Muscle of leg (tissue), 11 donors: Measurements from ENCODE around the gene MLLT11. TPM values are rescaled to one million over a fixed set of nuclear protein-coding genes. Genes with fewer than 3 reads are reported as not detected.

Experiments
- DNase-seq: peaks from one replicate; pipeline ENCODE4 v3.0.0; 2013
- H3K27ac ChIP-seq: one replicate; pipeline ENCODE4 v1.5.1; 2013; ENCODE audit warnings: mild to moderate bottlenecking, low read length, control low read depth
- H3K27me3 ChIP-seq: one replicate; pipeline ENCODE4 v1.6.1; 2013; ENCODE audit warnings: low read length; ENCODE audit not compliant: control insufficient read depth, insufficient read depth
- H3K36me3 ChIP-seq: one replicate; pipeline ENCODE4 v1.6.1; 2013; ENCODE audit warnings: low read length; ENCODE audit not compliant: control insufficient read depth, insufficient read depth
- H3K4me1 ChIP-seq: one replicate; pipeline ENCODE4 v1.6.1; 2013; ENCODE audit warnings: low read length; ENCODE audit not compliant: control insufficient read depth, insufficient read depth
- H3K4me3 ChIP-seq: one replicate; pipeline ENCODE4 v1.5.1; 2013; ENCODE audit warnings: low read length, control low read depth
- H3K9me3 ChIP-seq: replicated peaks from 2 replicates; pipeline ENCODE4 v1.6.1; 2013; ENCODE audit warnings: low read depth, low read length; ENCODE audit not compliant: control insufficient read depth
- WGBS: methylation state at CpG from one replicate; pipeline ENCODE4 v1.1.5; 2013; ENCODE audit warnings: missing lambda C conversion rate; ENCODE audit not compliant: insufficient coverage; 5-methylcytosine and 5-hydroxymethylcytosine counted together
- polyA plus RNA-seq, 8 donors: library from polyadenylated mRNA; unstranded; fragments of 120-200 nt; gene quantifications; one replicate each; pipeline versions ENCODE4 v1.2.1 to v1.2.3, GENCODE V29; 2013; ENCODE audit warnings: inconsistent platforms in 1 of 8, low replicate concordance in 1 of 8; ENCODE audit not compliant: insufficient read length in 8 of 8, insufficient read depth in 1 of 8
- total RNA-seq: library from RNA; stranded (reverse); fragments of 120-200 nt; gene quantifications from one replicate; pipeline ENCODE4 v1.2.4, GENCODE V29; 2013

The MLLT11 gene
- total and polyA plus RNA-seq, 9 donors = 5.5 to 20.1 (median 15.1) TPM

DNA sequence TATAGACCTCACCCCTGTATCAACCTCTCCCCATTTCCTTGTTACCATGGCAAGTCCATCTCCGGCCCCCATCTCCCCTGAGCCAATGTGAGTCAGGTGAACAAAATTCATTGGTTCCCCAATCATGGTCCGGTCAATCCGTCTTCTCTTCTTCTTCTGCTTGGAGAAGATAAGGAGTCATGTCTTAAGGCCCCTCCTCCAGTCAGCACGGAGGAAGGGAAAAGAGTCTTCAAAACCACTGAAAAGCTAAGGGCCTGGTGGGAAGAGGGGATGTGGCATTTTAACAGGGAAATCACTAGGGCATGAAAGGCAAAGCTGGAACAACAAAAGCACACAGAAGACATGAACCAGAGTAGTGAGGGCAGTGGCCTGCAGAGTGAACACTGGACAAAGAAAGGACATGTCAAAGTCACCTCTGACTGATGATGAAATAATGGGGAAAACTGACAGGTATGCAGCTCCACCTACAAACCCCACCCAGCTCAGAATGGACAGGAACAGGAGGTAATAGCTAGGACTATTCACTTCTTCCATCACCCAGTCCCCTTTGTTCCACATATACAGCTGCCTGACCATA, 5.1 kb upstream of the MLLT11 start:
- WGBS = no CpG with 5 or more reads among the region's 4 CpGs
- Histone ChIP-seq H3K27me3 (no peaks in the 10 kb centered on the region), H3K36me3 (peaks cover 56% of the 10 kb centered on the region), H3K4me3 (no peak overlapping the region), H3K9me3 (no peaks in the 10 kb centered on the region), H3K27ac (no peak overlapping the region), H3K4me1 (peaks cover 35% of the 10 kb centered on the region)
- no peak for DNase-seq

DNA sequence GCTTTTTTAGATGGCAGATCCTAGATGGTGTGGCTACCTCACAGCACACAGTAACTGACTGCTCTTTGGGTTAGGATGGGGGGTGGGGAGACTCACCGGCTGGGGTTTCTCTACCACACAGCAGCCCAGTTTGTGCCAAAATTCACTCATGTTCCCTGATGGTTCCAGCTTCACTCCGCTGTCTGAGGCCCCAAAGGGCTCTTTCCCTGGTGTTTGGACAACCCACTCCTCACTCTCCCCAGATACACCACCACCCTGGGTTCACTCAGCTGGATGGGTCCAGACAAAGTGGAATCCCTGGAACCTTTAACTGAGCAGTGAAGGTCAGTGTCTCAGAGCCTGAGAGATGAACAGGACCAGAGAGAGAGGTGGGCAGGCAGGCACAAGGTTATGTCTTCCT, 4.6 kb upstream of the MLLT11 start:
- no CpG with 5 or more reads among the region's 2 CpGs for WGBS
- H3K36me3 ChIP-seq = peaks cover 56% of the 10 kb centered on the region
- DNase-seq = no peak
- no peaks in the 10 kb centered on the region for H3K9me3 ChIP-seq
- H3K27me3 ChIP-seq = no peaks in the 10 kb centered on the region
- peaks cover 39% of the 10 kb centered on the region for H3K4me1 ChIP-seq
- no peak overlapping the region for H3K4me3 ChIP-seq
- H3K27ac ChIP-seq = no peak overlapping the region

DNA sequence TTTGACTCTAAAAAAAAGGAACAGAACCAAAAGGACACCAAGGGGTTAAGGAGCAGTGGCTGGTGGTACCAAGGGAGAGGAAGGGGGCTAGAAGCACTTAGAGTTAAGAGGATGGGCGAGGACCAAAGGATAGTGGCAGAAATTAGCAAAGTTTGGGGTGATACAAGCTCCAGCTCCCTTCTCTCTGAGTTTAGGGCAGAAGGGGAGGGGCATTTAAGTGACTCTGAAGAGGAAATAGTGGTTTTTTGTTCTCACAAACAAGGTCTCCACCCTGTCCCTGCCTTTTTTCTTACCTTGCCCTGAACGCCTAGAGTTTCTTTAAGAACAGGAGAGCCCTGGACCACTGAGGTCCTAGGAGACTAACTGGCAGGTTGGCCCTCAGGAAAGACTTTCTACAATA, 4.0 kb upstream of the MLLT11 start:
- DNase-seq = no peak
- Histone ChIP-seq H3K4me3 (no peak overlapping the region), H3K4me1 (peaks cover 43% of the 10 kb centered on the region), H3K27ac (peak overlapping the region; percentile 39), H3K36me3 (peaks cover 56% of the 10 kb centered on the region), H3K27me3 (no peaks in the 10 kb centered on the region), H3K9me3 (no peaks in the 10 kb centered on the region)
- 42% methylated on average over 2 of the region's 2 CpGs for WGBS

DNA sequence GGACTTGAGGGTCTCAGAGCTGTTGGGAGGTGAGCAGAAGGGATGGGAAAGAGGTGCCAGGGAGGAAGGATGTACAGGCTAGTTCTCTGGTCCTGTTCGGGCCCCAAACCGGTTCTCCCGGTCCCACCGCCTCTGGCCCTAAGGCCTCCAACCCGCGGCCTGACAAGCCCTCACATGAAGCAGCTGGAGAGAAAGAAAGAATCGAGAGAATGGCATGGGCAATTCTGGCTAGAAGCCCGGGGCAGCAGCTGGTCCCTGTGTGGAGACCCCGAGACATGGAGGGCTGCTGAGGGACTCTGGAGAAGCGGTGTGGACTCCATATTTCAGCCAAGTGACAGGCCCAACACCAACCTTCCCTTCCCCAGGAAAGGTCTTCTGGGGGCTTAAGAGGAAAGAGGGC, 1.5 kb upstream of the MLLT11 start:
- Histone ChIP-seq H3K4me3 (peak overlapping the region; percentile 98), H3K27ac (peak overlapping the region; percentile 97), H3K27me3 (no peaks in the 10 kb centered on the region), H3K36me3 (peaks cover 33% of the 10 kb centered on the region), H3K9me3 (no peaks in the 10 kb centered on the region), H3K4me1 (peaks cover 43% of the 10 kb centered on the region)
- DNase-seq = peak; percentile 81
- 1% methylated on average over 10 of the region's 10 CpGs for WGBS

DNA sequence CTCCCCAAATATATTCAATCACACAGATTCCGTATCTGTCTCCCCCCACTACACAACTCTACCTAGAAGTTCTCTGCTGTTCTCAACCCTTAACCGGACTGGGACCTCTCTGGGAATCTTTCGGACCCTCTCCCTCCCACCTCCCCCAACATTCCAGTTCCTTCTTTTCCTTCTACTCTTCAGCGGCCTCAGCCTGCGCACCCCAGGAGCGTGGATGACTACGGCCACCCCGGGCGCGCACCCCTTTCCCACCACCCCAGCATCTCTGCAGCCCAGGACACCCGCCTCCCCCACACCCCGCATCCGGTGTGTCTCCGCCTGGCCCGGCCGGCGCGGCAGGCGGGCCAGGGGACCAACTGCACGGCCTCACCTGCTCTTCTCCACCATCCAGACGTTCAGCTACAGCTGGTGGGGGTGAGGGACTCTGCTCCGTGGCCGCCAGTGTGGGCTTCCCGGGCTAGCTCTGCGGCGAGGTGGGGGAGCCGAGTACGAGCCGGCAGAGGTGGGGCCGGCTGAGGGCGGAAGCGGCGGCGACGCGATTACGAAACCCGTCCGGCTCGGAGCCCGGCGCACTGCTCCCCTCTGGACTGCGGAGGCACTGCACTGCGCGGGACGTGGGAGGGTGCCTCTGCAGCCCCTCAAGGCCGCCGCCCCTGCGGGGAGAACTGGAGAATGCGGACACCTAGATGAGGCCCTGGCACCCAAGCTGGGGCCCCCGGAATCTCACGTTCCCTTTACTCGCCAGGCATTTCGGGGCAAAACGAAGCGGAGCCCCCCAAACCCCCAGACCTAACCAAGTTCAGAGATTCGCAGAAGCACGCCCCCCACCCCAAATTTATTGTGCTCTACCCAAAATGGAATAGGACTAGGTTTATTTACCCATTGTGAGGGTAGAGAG, 839 bp upstream of the MLLT11 start, which contains the start of gene CDC42SE1:
Gene CDC42SE1 (minus strand): TSS at position 514 of the 898 bp plus-strand sequence. CDS start 3,892 bp downstream, outside the sequence.
- under 1% methylated on average over 38 of the region's 58 CpGs for WGBS

DNA sequence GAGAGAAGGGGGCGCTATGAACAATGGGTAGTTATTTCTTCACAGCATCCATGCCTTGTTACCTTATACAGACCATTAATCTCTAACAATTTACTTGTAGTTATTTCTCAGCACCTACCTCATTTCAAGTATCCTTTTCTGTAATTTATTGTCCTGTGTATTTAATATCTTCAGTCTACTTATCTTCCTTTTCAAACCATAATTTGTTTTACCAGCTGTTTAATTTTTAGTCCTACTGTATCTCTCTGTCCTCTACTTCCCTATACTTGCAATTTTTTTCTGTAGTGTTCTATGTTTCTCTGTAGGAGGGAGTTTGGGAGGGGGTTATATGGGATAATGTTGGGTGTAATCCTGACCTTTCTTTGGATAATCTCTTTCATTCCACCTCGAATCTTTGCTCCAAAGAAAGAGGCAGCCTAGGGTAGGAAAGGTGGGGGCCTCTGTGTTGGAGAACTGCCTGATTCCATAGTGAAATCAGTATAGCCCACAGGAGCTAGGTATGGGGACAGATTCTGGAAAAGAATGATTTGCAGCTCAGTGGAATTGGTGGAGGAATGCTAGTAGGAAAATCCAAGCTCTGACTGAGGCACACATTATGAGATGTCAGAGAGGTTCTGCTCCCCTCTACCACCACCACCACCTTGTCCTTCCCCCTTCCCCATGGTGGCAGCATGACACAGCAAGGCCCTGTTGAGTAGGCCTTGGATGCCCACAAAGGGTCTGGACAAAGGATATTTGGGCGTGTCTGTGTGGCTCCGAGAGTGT, 642 bp downstream of the MLLT11 start:
- Histone ChIP-seq H3K27ac (peak overlapping the region; percentile 97), H3K4me3 (peak overlapping the region; percentile 98), H3K4me1 (peaks cover 38% of the 10 kb centered on the region), H3K27me3 (no peaks in the 10 kb centered on the region), H3K9me3 (no peaks in the 10 kb centered on the region), H3K36me3 (peaks cover 12% of the 10 kb centered on the region)
- peak; percentile 27 for DNase-seq
- WGBS = no CpG with 5 or more reads among the region's 4 CpGs

More for the DNA sequence above, 839 bp upstream of the MLLT11 start, which contains the start of gene CDC42SE1:
- Histone ChIP-seq H3K36me3 (peaks cover 26% of the 10 kb centered on the region), H3K4me1 (peaks cover 43% of the 10 kb centered on the region), H3K27me3 (no peaks in the 10 kb centered on the region), H3K4me3 (peak within 1 kb of the TSS; percentile 98), H3K9me3 (no peaks in the 10 kb centered on the region), H3K27ac (peak within 1 kb of the TSS; percentile 97)
- peak; percentile 94 for DNase-seq

DNA sequence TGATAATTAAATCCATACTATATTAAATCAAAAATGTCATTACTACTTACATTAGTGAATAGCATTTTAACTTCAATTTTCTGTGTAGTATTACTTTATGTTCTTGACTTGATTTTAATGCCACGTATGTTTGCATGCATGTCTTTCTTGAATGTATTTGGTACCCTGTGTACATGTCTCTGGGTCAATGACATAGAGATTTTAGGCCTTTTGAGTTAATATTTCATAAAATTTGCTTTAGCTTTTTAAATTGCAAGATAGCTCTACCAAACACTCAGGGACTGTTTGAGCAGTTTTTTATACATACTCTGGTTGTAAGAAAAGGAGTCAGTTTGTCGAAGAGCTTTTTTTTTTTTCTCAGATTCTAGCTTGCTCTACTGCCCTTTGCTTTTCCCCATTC, 1.5 kb downstream of the MLLT11 start:
- H3K9me3 ChIP-seq = no peaks in the 10 kb centered on the region
- H3K36me3 ChIP-seq = peaks cover 6% of the 10 kb centered on the region
- H3K27me3 ChIP-seq = no peaks in the 10 kb centered on the region
- no peak overlapping the region for H3K4me3 ChIP-seq
- no peak overlapping the region for H3K27ac ChIP-seq
- DNase-seq = no peak
- no CpG with 5 or more reads among the region's 2 CpGs for WGBS
- peaks cover 31% of the 10 kb centered on the region for H3K4me1 ChIP-seq

DNA sequence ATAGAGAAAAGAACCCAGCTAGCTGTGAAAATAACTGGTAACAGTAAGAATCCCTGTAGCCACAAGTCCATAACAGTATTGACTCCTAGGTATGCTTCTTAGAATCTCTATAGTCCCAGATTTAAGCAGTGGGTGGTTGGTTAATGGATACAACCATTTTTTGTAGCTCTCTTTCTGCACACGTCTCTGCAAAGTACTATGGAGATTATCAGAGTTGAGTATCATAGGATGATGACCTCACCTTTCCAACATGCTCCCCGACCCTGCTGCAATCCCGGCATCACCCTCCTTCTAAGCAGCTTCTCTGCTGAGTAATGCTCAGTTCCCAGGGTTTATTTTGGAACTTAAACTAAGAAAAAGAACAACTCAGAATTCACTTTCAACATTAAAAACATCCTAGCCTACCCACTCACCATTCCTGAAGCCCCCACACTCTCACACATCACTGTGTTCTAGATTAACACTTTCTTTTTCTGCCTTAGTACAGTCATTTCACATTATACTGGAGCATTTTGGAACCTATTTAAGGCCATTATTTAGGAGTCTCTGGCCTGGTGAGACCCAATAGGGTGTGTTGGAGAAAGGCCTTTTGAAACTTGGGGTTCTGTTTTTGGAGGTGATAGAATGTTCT, 2.7 kb downstream of the MLLT11 start:
- 93% methylated on average over 2 of the region's 3 CpGs for WGBS
- Histone ChIP-seq H3K36me3 (peaks cover 3% of the 10 kb centered on the region), H3K9me3 (no peaks in the 10 kb centered on the region), H3K27me3 (no peaks in the 10 kb centered on the region), H3K4me3 (no peak overlapping the region), H3K4me1 (peaks cover 20% of the 10 kb centered on the region), H3K27ac (no peak overlapping the region)
- no peak for DNase-seq

DNA sequence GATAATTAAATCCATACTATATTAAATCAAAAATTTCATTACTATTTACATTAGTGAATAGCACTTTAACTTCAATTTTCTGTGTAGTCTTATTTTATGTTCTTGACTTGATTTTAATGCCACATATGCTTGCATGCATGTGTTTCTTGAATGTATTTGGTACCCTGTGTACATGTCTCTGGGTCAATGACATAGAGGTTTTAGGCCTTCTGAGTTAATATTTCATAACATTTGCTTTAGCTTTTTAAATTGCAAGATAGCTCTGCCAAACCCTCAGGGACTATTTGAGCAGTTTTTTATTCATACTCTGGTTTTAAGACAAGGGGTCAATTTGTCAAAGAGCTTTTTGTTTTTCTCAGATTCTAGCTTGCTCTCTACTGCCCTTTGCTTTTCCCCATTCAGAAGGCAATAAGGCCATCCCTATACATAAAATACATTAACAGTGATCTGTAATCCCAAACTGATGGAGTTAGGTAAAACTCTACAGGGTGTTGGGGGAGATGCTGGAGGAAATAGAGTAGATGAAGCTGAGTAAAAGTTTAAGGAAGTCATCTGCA, 5.0 kb downstream of the MLLT11 start:
- no peaks in the 10 kb centered on the region for H3K9me3 ChIP-seq
- H3K36me3 ChIP-seq = peaks cover 3% of the 10 kb centered on the region
- H3K27ac ChIP-seq = no peak overlapping the region
- H3K4me1 ChIP-seq = peaks cover 16% of the 10 kb centered on the region
- H3K27me3 ChIP-seq = no peaks in the 10 kb centered on the region
- DNase-seq = no peak
- H3K4me3 ChIP-seq = no peak overlapping the region
